Measurements from ENCODE around the gene C16orf82. TPM values are rescaled to one million over a fixed set of nuclear protein-coding genes. Genes with fewer than 3 reads are reported as not detected.

Gene C16orf82
- total RNA-seq (not detected), polyA plus RNA-seq (not detected)

DNA sequence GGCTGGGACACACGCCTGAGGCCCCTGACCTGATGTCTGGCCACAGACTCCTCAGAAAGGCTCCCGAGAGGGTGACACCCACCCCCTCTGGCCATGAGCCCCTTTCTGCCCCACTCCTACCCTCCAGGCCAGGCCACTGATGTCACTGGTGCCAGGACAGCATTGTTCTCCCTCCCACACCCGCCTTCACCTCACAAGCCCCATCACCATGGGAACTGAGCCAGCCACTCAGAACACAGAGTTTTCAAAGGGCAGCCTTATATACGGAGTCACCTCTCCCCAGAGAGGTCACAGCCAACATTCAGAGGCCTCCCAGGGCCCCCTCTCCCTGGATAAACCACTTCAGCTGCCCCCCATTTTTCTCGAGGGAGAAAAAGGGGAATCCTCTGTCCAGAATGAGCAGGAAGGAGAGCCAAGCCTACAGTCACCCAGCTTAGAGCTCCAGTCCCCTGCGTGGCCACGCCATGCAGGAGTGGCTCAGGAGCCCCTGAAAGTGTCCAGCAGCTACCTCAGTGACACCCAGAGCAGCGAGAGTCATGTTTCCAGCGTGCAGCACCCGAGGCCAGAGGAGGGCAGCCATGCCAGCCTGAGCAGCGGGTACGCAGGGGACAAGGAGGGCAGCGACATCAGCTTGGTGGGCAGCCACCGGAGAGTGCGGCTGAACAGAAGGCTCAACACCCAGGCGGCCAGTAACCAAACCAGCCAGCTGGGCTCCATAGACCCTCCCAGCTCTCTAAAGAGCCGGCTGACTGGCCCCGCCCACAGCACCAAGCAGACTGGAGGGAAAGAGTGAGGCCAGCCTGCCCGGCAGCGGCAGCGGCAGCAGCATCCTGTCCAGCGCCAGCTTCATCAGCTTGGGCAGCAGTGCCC is at the start of gene C16orf82:
TSS of gene C16orf82 (plus strand) at position 260 of the 870 bp plus-strand sequence.
- Histone ChIP-seq H3K9me3 (peaks cover 0 to 3% (median 0%) of the 10 kb centered on the region in 4 donors), H3K4me1 (no peaks in the 10 kb centered on the region), H3K4me3 (no peak within 1 kb of the TSS), H3K27ac (no peak within 1 kb of the TSS), H3K27me3 (peaks cover 0 to 8% (median 0%) of the 10 kb centered on the region in 3 donors), H3K36me3 (no peaks in the 10 kb centered on the region)
- 38 to 43% methylated on average over 22 of the region's 22 CpGs for WGBS, 2 donors
- DNase-seq: no peak
- no peak for TF ChIP-seq POLR2AphosphoS5 (IDR thresholded peaks at IDR 0.05)
- TF ChIP-seq, protein P1, sequence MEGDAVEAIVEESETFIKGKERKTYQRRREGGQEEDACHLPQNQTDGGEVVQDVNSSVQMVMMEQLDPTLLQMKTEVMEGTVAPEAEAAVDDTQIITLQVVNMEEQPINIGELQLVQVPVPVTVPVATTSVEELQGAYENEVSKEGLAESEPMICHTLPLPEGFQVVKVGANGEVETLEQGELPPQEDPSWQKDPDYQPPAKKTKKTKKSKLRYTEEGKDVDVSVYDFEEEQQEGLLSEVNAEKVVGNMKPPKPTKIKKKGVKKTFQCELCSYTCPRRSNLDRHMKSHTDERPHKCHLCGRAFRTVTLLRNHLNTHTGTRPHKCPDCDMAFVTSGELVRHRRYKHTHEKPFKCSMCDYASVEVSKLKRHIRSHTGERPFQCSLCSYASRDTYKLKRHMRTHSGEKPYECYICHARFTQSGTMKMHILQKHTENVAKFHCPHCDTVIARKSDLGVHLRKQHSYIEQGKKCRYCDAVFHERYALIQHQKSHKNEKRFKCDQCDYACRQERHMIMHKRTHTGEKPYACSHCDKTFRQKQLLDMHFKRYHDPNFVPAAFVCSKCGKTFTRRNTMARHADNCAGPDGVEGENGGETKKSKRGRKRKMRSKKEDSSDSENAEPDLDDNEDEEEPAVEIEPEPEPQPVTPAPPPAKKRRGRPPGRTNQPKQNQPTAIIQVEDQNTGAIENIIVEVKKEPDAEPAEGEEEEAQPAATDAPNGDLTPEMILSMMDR (IDR thresholded peaks at IDR 0.05): no peak
- intact Hi-C loops (cut with DNase I): no loop called here

DNA sequence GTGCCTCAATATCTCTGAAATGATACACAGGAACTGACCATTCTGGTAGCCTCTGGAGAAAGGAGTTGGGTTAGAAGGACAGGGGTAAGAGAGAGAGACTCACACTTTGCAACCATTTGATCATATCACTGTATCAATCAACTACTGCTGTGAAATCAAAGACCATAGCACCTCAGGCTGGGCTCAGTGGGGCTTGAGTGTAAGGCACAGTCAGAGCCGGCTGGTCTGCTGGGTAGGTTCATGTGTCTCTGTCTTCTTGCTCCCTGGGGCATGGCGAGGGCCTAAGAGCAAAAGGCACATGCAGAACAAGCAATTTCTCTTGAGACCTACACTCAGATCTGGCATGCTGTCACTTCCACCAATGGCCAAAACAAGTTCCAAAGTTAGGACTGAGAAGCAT is 46.7 kb upstream of the C16orf82 start:
- no peak overlapping the region for H3K27ac ChIP-seq
- H3K36me3 ChIP-seq: no peaks in the 10 kb centered on the region
- WGBS, 2 donors: 83 to 86% methylated on average over 2 of the region's 2 CpGs
- H3K9me3 ChIP-seq: no peaks in the 10 kb centered on the region
- DNase-seq: no peak
- TF ChIP-seq EP300 (IDR thresholded peaks at IDR 0.05) (no peak), POLR2AphosphoS5 (IDR thresholded peaks at IDR 0.05) (no peak), POLR2A (IDR thresholded peaks at IDR 0.05) (no peak)
- TF ChIP-seq, protein P1 (IDR thresholded peaks at IDR 0.05): no peak
- intact Hi-C loops (cut with DNase I): no loop called here
- no peak overlapping the region for H3K4me3 ChIP-seq
- H3K27me3 ChIP-seq: no peaks in the 10 kb centered on the region
- no peaks in the 10 kb centered on the region for H3K4me1 ChIP-seq

- 86 to 92% methylated on average over 2 of the region's 2 CpGs for WGBS, 2 donors
- H3K27me3 ChIP-seq: no peaks in the 10 kb centered on the region
- no peak for TF ChIP-seq POLR2AphosphoS5 (IDR thresholded peaks at IDR 0.05)
- TF ChIP-seq POLR2A (IDR thresholded peaks at IDR 0.05): no peak
- TF ChIP-seq, protein P1 (IDR thresholded peaks at IDR 0.05): no peak
- TF ChIP-seq EP300 (IDR thresholded peaks at IDR 0.05): no peak
These were observed 42.7 kb upstream of the C16orf82 start for GRCh38 chr16:27024010-27024409.

GRCh38 chr16:27025581-27025980 is 41.1 kb upstream of the C16orf82 start:
- DNase-seq: no peak
- WGBS, 2 donors: 74 to 78% methylated on average over 6 of the region's 6 CpGs
- Histone ChIP-seq H3K4me1 (no peaks in the 10 kb centered on the region), H3K4me3 (no peak overlapping the region), H3K27ac (no peak overlapping the region), H3K27me3 (no peaks in the 10 kb centered on the region), H3K9me3 (no peaks in the 10 kb centered on the region), H3K36me3 (no peaks in the 10 kb centered on the region)
- TF ChIP-seq EP300 (IDR thresholded peaks at IDR 0.05): no peak
- TF ChIP-seq POLR2AphosphoS5 (IDR thresholded peaks at IDR 0.05): no peak
- no peak for TF ChIP-seq POLR2A (IDR thresholded peaks at IDR 0.05)
- TF ChIP-seq, protein P1 (IDR thresholded peaks at IDR 0.05): no peak
- intact Hi-C loops (cut with DNase I): no loop called here

More at GRCh38 chr16:27024010-27024409, 42.7 kb upstream of the C16orf82 start:
- Histone ChIP-seq H3K4me3 (no peak overlapping the region), H3K27ac (no peak overlapping the region), H3K4me1 (no peaks in the 10 kb centered on the region), H3K9me3 (no peaks in the 10 kb centered on the region), H3K36me3 (no peaks in the 10 kb centered on the region)
- no peak for DNase-seq
- intact Hi-C loops (cut with DNase I): no loop called here

All from sigmoid colon (tissue), 7 donors.